HG03045 (cell line): ENCODE data around the gene SV2B.

Experiments used
- ATAC-seq: cut with Tn5 transposase; IDR thresholded peaks from one replicate; pipeline ENCODE4 v1.9.1; 2021; ENCODE audit warnings: mild to moderate bottlenecking, moderate library complexity; ENCODE audit not compliant: unreplicated experiment

SV2B gene

DNA sequence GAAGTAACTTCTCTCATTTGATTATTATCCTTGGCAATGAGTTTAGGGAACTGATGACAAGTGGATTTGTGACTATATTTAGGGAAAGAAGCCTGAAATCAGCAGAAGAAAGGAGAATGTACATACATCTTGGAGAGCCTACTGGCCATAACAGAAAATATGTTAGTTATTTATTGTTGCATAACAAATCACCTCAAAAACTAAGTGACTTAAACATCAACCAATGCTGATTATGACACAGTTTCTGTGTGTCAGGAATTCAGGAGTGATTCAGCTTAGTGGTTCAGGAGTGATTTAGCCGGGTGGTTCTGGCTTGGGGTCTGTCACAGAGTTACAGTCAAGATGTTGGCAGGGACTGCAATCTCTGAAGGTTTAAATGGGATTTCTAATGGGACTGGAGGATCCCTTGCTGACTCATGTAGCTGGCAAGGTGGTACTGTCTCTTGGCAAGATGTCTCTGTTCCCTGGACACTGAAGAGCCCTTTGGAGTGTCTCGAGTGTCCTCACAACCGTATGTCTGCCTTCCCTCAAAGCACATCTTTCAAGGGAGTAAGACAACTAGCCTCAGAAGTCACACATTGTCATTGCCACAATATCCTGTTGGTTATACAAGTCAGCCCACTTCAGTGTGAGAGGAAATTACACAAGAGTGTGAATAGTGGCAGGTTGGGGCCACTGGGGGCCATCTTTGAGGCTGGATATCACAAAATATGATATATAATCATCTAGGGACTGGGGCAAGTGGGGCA lies 248.9 kb downstream of the SV2B start:
- no peak for ATAC-seq
